Measurements from ENCODE around the gene BHMT2.

DNA sequence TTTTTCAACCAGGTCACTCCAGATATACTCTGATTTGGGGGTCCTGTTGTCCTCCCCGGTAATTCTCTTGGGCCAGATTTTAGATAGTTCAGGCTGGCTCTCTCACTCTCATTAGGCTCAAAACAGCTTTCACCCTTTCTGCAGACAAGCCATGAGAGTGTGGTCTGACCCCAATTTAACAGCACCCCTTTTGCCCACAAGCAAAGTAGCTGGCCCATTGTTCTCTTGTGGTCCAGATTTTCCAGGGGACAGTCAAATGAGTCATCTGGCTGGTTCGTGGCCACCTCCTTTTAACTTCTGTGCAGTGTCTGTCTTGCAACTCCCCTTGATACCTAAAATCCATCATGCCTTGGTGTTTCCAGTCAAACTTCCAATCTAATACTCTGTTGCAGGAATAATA lies 16.5 kb downstream of the BHMT2 start:
- TF ChIP-seq NCOA2 (CRISPR knock-in tag; IDR thresholded peaks at IDR 0.05) (no peak), MAFK (conservative IDR thresholded peaks at IDR 0.05 in 1 of 2, IDR thresholded peaks at IDR 0.05 in 1 of 2; ENCODE audit: low read length in 2 of 2) (no peak), ZFAT (CRISPR knock-in tag; conservative IDR thresholded peaks at IDR 0.05) (no peak), MYC (CRISPR knock-in tag; IDR thresholded peaks at IDR 0.05; ENCODE audit: borderline replicate concordance) (no peak), KLF13 (CRISPR knock-in tag; IDR thresholded peaks at IDR 0.05) (no peak), NR1H2 (CRISPR knock-in tag; IDR thresholded peaks at IDR 0.05; ENCODE audit: borderline replicate concordance, low read depth) (no peak), CBFB (CRISPR knock-in tag; IDR thresholded peaks at IDR 0.05) (no peak)
- TF ChIP-seq, protein P1, sequence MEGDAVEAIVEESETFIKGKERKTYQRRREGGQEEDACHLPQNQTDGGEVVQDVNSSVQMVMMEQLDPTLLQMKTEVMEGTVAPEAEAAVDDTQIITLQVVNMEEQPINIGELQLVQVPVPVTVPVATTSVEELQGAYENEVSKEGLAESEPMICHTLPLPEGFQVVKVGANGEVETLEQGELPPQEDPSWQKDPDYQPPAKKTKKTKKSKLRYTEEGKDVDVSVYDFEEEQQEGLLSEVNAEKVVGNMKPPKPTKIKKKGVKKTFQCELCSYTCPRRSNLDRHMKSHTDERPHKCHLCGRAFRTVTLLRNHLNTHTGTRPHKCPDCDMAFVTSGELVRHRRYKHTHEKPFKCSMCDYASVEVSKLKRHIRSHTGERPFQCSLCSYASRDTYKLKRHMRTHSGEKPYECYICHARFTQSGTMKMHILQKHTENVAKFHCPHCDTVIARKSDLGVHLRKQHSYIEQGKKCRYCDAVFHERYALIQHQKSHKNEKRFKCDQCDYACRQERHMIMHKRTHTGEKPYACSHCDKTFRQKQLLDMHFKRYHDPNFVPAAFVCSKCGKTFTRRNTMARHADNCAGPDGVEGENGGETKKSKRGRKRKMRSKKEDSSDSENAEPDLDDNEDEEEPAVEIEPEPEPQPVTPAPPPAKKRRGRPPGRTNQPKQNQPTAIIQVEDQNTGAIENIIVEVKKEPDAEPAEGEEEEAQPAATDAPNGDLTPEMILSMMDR (CRISPR knock-in tag; IDR thresholded peaks at IDR 0.05), result no peak
